BLaER1 (cell line): ENCODE results near the gene LSM2.
"Not testable (repeated sequence)": the region's sequence is repeated elsewhere in the genome, so short reads cannot be mapped to it uniquely, and the experiment has no call there.

Experiments
- H3K27ac ChIP-seq: shearing (Covaris generic); formaldehyde crosslinking; 2 replicates; pipeline ENCODE4 v1.8.1; 2022
- H3K27me3 ChIP-seq: shearing (Covaris generic); formaldehyde crosslinking; 2 replicates; pipeline ENCODE4 v1.8.1; 2022
- H3K36me3 ChIP-seq: shearing (Covaris generic); formaldehyde crosslinking; 2 replicates; pipeline ENCODE4 v1.8.1; 2022
- H3K4me1 ChIP-seq: shearing (Covaris generic); formaldehyde crosslinking; 2 replicates; pipeline ENCODE4 v1.8.1; 2022
- H3K4me2 ChIP-seq: shearing (Covaris generic); formaldehyde crosslinking; 2 replicates; pipeline ENCODE4 v1.8.1; 2022
- H3K4me3 ChIP-seq: shearing (Covaris generic); formaldehyde crosslinking; 2 replicates; pipeline ENCODE4 v1.8.1; 2022
- H3K9ac ChIP-seq: shearing (Covaris generic); formaldehyde crosslinking; 2 replicates; pipeline ENCODE4 v1.8.1; 2022
- H3K9me3 ChIP-seq: shearing (Covaris generic); formaldehyde crosslinking; 2 replicates; pipeline ENCODE4 v1.8.1; 2022
- H4K20me1 ChIP-seq: shearing (Covaris generic); formaldehyde crosslinking; 2 replicates; pipeline ENCODE4 v1.8.1; 2022
- Cebpa-rat ChIP-seq: shearing (Covaris generic); IDR thresholded peaks from 2 replicates; pipeline ENCODE4 v1.8.1; 2022

Gene LSM2

GRCh38 chr6:31806470-31807272, at the start of gene LSM2:
Gene LSM2 (minus strand): TSS chr6:31806966. CDS start chr6:31806757, 209 bp downstream.
- peak within 1 kb of the TSS; percentile 78 for H3K4me3 ChIP-seq
- H4K20me1 ChIP-seq: no peaks in the 10 kb centered on the region
- TF ChIP-seq Cebpa-rat: no peak
- peaks cover 35% of the 10 kb centered on the region for H3K4me1 ChIP-seq
- H3K36me3 ChIP-seq: peaks cover 38% of the 10 kb centered on the region
- H3K9me3 ChIP-seq: no peaks in the 10 kb centered on the region
- no peaks in the 10 kb centered on the region for H3K27me3 ChIP-seq
- peak within 1 kb of the TSS; percentile 88 for H3K9ac ChIP-seq
- peak within 1 kb of the TSS; percentile 92 for H3K27ac ChIP-seq
- H3K4me2 ChIP-seq: peak within 1 kb of the TSS; percentile 93

GRCh38 chr6:31851980-31852718, 45.4 kb upstream of the LSM2 start:
- H3K4me2 ChIP-seq, H3K36me3 ChIP-seq, H3K9ac ChIP-seq: not testable (repeated sequence)

GRCh38 chr6:31851485-31851832, 44.7 kb upstream of the LSM2 start:
- peaks cover 11% of the 10 kb centered on the region for H3K9me3 ChIP-seq
- H3K27me3 ChIP-seq: no peaks in the 10 kb centered on the region
- no peaks in the 10 kb centered on the region for H3K4me1 ChIP-seq
- H3K4me3 ChIP-seq: no peak overlapping the region
- H3K4me2 ChIP-seq: no peak overlapping the region
- H4K20me1 ChIP-seq: no peaks in the 10 kb centered on the region
- H3K36me3 ChIP-seq: 0 out of 2 replicates have a peak, but pooled peaks cover 8% of the 10 kb centered on the region
- no peak overlapping the region for H3K9ac ChIP-seq
- no peak for TF ChIP-seq Cebpa-rat
- H3K27ac ChIP-seq: no peak overlapping the region

More at GRCh38 chr6:31851980-31852718, 45.4 kb upstream of the LSM2 start:
- H3K27ac ChIP-seq, H3K4me3 ChIP-seq, H3K4me1 ChIP-seq, H3K27me3 ChIP-seq, H4K20me1 ChIP-seq: not testable (repeated sequence)
- peaks cover 11% of the 10 kb centered on the region for H3K9me3 ChIP-seq

GRCh38 chr6:31850765-31851484, 44.2 kb upstream of the LSM2 start:
- Histone ChIP-seq H3K27ac (no peak overlapping the region), H3K9ac (no peak overlapping the region), H4K20me1 (no peaks in the 10 kb centered on the region), H3K4me1 (no peaks in the 10 kb centered on the region), H3K4me3 (no peak overlapping the region), H3K36me3 (0 out of 2 replicates have a peak, but pooled peaks cover 8% of the 10 kb centered on the region), H3K4me2 (no peak overlapping the region), H3K9me3 (peaks cover 11% of the 10 kb centered on the region), H3K27me3 (no peaks in the 10 kb centered on the region)
- no peak for TF ChIP-seq Cebpa-rat

GRCh38 chr6:31847276-31847978, 40.7 kb upstream of the LSM2 start:
- Histone ChIP-seq H3K27me3 (no peaks in the 10 kb centered on the region), H3K4me1 (peaks cover 17% of the 10 kb centered on the region), H4K20me1 (no peaks in the 10 kb centered on the region), H3K9ac (no peak overlapping the region), H3K9me3 (no peaks in the 10 kb centered on the region; the same call in 1 of the 2 replicates), H3K4me2 (no peak overlapping the region), H3K36me3 (no peaks in the 10 kb centered on the region), H3K4me3 (no peak overlapping the region), H3K27ac (no peak overlapping the region)
- no peak for TF ChIP-seq Cebpa-rat

GRCh38 chr6:31844507-31844906, 37.7 kb upstream of the LSM2 start:
- Histone ChIP-seq H3K27ac (no peak overlapping the region), H4K20me1 (peaks cover 28% of the 10 kb centered on the region), H3K27me3 (no peaks in the 10 kb centered on the region)

GRCh38 chr6:31842053-31842452, 35.3 kb upstream of the LSM2 start:
- Histone ChIP-seq H4K20me1 (peaks cover 53% of the 10 kb centered on the region), H3K9me3 (no peaks in the 10 kb centered on the region), H3K27me3 (no peaks in the 10 kb centered on the region), H3K4me2 (no peak overlapping the region), H3K4me1 (peaks cover 44% of the 10 kb centered on the region), H3K36me3 (peaks cover 52% of the 10 kb centered on the region), H3K9ac (no peak overlapping the region), H3K27ac (no peak overlapping the region), H3K4me3 (no peak overlapping the region)
- TF ChIP-seq Cebpa-rat: no peak

More at GRCh38 chr6:31844507-31844906, 37.7 kb upstream of the LSM2 start:
- peaks cover 28% of the 10 kb centered on the region for H3K36me3 ChIP-seq
- no peak for TF ChIP-seq Cebpa-rat
- peaks cover 20% of the 10 kb centered on the region for H3K4me1 ChIP-seq
- H3K4me2 ChIP-seq: peak overlapping the region; percentile 48
- H3K9ac ChIP-seq: peak overlapping the region; percentile 29; the same call in 1 of the 2 replicates
- H3K4me3 ChIP-seq: no peak overlapping the region
- no peaks in the 10 kb centered on the region for H3K9me3 ChIP-seq

- not testable (repeated sequence) for H3K9ac ChIP-seq, H3K27me3 ChIP-seq, H3K27ac ChIP-seq, H3K4me3 ChIP-seq, H3K9me3 ChIP-seq
- Histone ChIP-seq H4K20me1 (peaks cover 69% of the 10 kb centered on the region), H3K4me1 (peaks cover 46% of the 10 kb centered on the region), H3K4me2 (peak overlapping the region; percentile 96; the same call in 1 of the 2 replicates), H3K36me3 (peaks cover 64% of the 10 kb centered on the region)
Observed at GRCh38 chr6:31839779-31840126, 33.0 kb upstream of the LSM2 start.

GRCh38 chr6:31838968-31839367, 32.2 kb upstream of the LSM2 start:
- H3K36me3 ChIP-seq: peaks cover 64% of the 10 kb centered on the region
- H3K4me2 ChIP-seq: peak overlapping the region; percentile 96
- no peak overlapping the region for H3K27ac ChIP-seq
- H3K27me3 ChIP-seq: no peaks in the 10 kb centered on the region
- H3K4me3 ChIP-seq: peak overlapping the region; percentile 83
- no peak for TF ChIP-seq Cebpa-rat
- peaks cover 43% of the 10 kb centered on the region for H3K4me1 ChIP-seq
- peaks cover 69% of the 10 kb centered on the region for H4K20me1 ChIP-seq
- no peaks in the 10 kb centered on the region for H3K9me3 ChIP-seq
- no peak overlapping the region; the same call in 1 of the 2 replicates for H3K9ac ChIP-seq

GRCh38 chr6:31838114-31838553, 31.4 kb upstream of the LSM2 start:
- H3K9me3 ChIP-seq, H3K27me3 ChIP-seq, H3K27ac ChIP-seq: not testable (repeated sequence)
- H3K4me1 ChIP-seq: peaks cover 43% of the 10 kb centered on the region
- peak overlapping the region; percentile 97 for H3K9ac ChIP-seq
- peak overlapping the region; percentile 83 for H3K4me3 ChIP-seq
- H3K36me3 ChIP-seq: peaks cover 64% of the 10 kb centered on the region
- peak overlapping the region; percentile 96 for H3K4me2 ChIP-seq
- peaks cover 69% of the 10 kb centered on the region for H4K20me1 ChIP-seq
